Measurements from ENCODE around the gene ADAMTS15.

DNA sequence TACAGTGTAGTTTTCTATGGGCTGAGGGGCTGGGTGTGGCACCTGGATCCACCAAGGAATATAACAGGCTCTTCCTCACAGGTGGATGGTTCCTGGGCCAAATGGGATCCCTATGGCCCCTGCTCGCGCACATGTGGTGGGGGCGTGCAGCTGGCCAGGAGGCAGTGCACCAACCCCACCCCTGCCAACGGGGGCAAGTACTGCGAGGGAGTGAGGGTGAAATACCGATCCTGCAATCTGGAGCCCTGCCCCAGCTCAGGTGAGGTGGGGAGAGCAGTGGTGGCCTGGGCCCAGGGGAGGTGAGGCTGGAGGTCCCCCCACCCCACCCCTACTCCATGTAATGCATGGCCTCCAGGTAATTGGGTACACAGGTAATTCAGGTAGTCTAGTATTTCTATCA is 20.7 kb downstream of the ADAMTS15 start:
- TF ChIP-seq CTCF (IDR thresholded peaks at IDR 0.05): no peak
- TF ChIP-seq POLR2A (IDR thresholded peaks at IDR 0.05): no peak
- TF ChIP-seq POLR2AphosphoS5 (IDR thresholded peaks at IDR 0.05): no peak
